CD14-positive monocyte (primary cell): Measurements from ENCODE around the gene SMARCAL1. TPM values are rescaled to one million over a fixed set of nuclear protein-coding genes. Genes with fewer than 3 reads are reported as not detected.

Source experiments
- DNase-seq, 3 donors: peaks; one replicate each; pipeline ENCODE4 v3.0.0-alpha.2; 2011 to 2022
- H2AFZ ChIP-seq: 2 replicates; pipeline ENCODE4 v1.6.0; 2012; ENCODE audit warnings: mild to moderate bottlenecking, low read depth, low read length, inconsistent platforms; ENCODE audit not compliant: insufficient read depth, poor library complexity, severe bottlenecking
- H3K27ac ChIP-seq, 2 donors: 1 replicate in 1 of 2; 2 replicates in 1 of 2; pipeline ENCODE4 v1.5.1; 2012 to 2013; ENCODE audit warnings: low read length in 2 of 2, control low read depth in 1 of 2, inconsistent platforms in 1 of 2, low read depth in 1 of 2, mild to moderate bottlenecking in 1 of 2
- H3K27me3 ChIP-seq, 2 donors: one replicate each; pipeline versions ENCODE4 v1.6.0 to v1.6.1; 2011 to 2013; ENCODE audit warnings: low read length in 2 of 2; ENCODE audit not compliant: control insufficient read depth in 2 of 2, insufficient read depth in 2 of 2
- H3K36me3 ChIP-seq, 2 donors: replicated peaks in 1 of 2; 1 replicate in 1 of 2; 2 replicates in 1 of 2; pipeline versions ENCODE4 v1.5.1 to v1.6.1; 2012 to 2013; ENCODE audit warnings: low read length in 2 of 2, control low read depth in 1 of 2, inconsistent platforms in 1 of 2, mild to moderate bottlenecking in 1 of 2; ENCODE audit not compliant: insufficient read depth in 2 of 2, control insufficient read depth in 1 of 2
- H3K4me1 ChIP-seq, 2 donors: 1 replicate in 1 of 2; 2 replicates in 1 of 2; pipeline versions ENCODE4 v1.5.1 to v1.6.1; 2012 to 2013; ENCODE audit warnings: low read length in 2 of 2, control low read depth in 1 of 2, inconsistent platforms in 1 of 2, mild to moderate bottlenecking in 1 of 2, moderate library complexity in 1 of 2; ENCODE audit not compliant: insufficient read depth in 2 of 2, control insufficient read depth in 1 of 2
- H3K4me2 ChIP-seq: replicated peaks from 2 replicates; pipeline ENCODE3; 2012; ENCODE audit warnings: low read length, moderate library complexity, mild to moderate bottlenecking; ENCODE audit not compliant: poor library complexity, severe bottlenecking; ENCODE audit errors: extremely low read depth
- H3K4me3 ChIP-seq, 3 experiments: fragments of 200-600 bp in 1 of 3; sonication (generic) in 1 of 3; replicated peaks in 1 of 3; 1 replicate in 2 of 3; 2 replicates in 1 of 3; pipeline ENCODE4 v1.5.1; 2011 to 2013; ENCODE audit warnings: low read length in 3 of 3, mild to moderate bottlenecking in 3 of 3, control low read depth in 2 of 3, low read depth in 2 of 3, inconsistent platforms in 1 of 3, moderate library complexity in 1 of 3
- H3K79me2 ChIP-seq: 2 replicates; pipeline ENCODE4 v1.6.0; 2012; ENCODE audit warnings: mild to moderate bottlenecking, control low read depth, inconsistent platforms, low read length, moderate library complexity; ENCODE audit not compliant: insufficient read depth
- H3K9ac ChIP-seq: 2 replicates; pipeline ENCODE4 v1.6.0; 2017; ENCODE audit warnings: low read length, mild to moderate bottlenecking; ENCODE audit not compliant: insufficient read depth, poor library complexity, severe bottlenecking
- H3K9me3 ChIP-seq, 2 donors: replicated peaks in 1 of 2; 1 replicate in 1 of 2; 2 replicates in 1 of 2; pipeline versions ENCODE4 v1.5.1 to v1.6.1; 2012 to 2013; ENCODE audit warnings: low read length in 2 of 2, control low read depth in 1 of 2; ENCODE audit not compliant: control insufficient read depth in 1 of 2, insufficient read depth in 1 of 2
- H4K20me1 ChIP-seq: 2 replicates; pipeline ENCODE4 v1.6.0; 2012; ENCODE audit warnings: mild to moderate bottlenecking, low read length, control low read depth, moderate library complexity; ENCODE audit not compliant: insufficient read depth
- H3K27ac Mint-ChIP-seq, 7 donors: one replicate each; pipeline ENCODE4 v1.8.0; 2020; ENCODE audit warnings: mild to moderate bottlenecking in 7 of 7, mixed read lengths in 7 of 7, moderate library complexity in 6 of 7, inconsistent platforms in 2 of 7
- H3K27me3 Mint-ChIP-seq, 3 donors: one replicate each; pipeline ENCODE4 v1.8.0; 2021 to 2022; ENCODE audit warnings: low read depth in 3 of 3, mild to moderate bottlenecking in 3 of 3, mixed read lengths in 3 of 3, moderate library complexity in 3 of 3, inconsistent platforms in 1 of 3
- H3K36me3 Mint-ChIP-seq, 2 donors: one replicate each; pipeline ENCODE4 v1.8.0; 2020; ENCODE audit warnings: mixed read lengths in 2 of 2, inconsistent platforms in 1 of 2, mild to moderate bottlenecking in 1 of 2
- H3K4me1 Mint-ChIP-seq: one replicate; pipeline ENCODE4 v1.8.0; 2020; ENCODE audit warnings: mild to moderate bottlenecking, mixed read lengths
- H3K4me3 Mint-ChIP-seq, 2 donors: one replicate each; pipeline ENCODE4 v1.8.0; 2020; ENCODE audit warnings: mild to moderate bottlenecking in 2 of 2, mixed read lengths in 2 of 2, moderate library complexity in 1 of 2
- H3K9me3 Mint-ChIP-seq, 7 donors: one replicate each; pipeline ENCODE4 v1.8.0; 2020 to 2022; ENCODE audit warnings: mixed read lengths in 7 of 7, mild to moderate bottlenecking in 6 of 7, moderate library complexity in 6 of 7, inconsistent platforms in 2 of 7
- WGBS: methylation state at CpG from one replicate; pipeline ENCODE4 v1.1.5; 2013; ENCODE audit warnings: missing lambda C conversion rate; ENCODE audit not compliant: insufficient coverage; 5-methylcytosine and 5-hydroxymethylcytosine counted together
- intact Hi-C, 2 donors: fragments of 100-400 bp; cut with micrococcal nuclease; formaldehyde crosslinking; loops; one replicate each; pipeline versions ENCODE4 v1.15.0 to v1.15.1; 2023
- polyA plus RNA-seq, 3 donors: library from polyadenylated mRNA; depleted of rRNA in 1 of 3; unstranded in 2 of 3; stranded (reverse) in 1 of 3; fragments of 300-500 nt in 2 of 3; fragments of >200 nt in 1 of 3; fragmentation: Illumina TruSeq in 2 of 3; gene quantifications; 1 replicate in 2 of 3; 2 replicates in 1 of 3; pipeline ENCODE4 v1.2.3, GENCODE V29; 2012 to 2021
- TF ChIP-seq, protein P1 (sequence below): fragments of 200-600 bp; IDR thresholded peaks from one replicate; pipeline ENCODE4 v1.8.0; 2022; ENCODE audit warnings: antibody characterized with exemption, mild to moderate bottlenecking

SMARCAL1 gene
- polyA plus RNA-seq, 3 donors, result 10.5 to 13.3 (median 11.5) TPM

GRCh38 chr2:216485237-216485636, 73.0 kb downstream of the SMARCAL1 start:
- intact Hi-C loops, result no loop called here
- Mint-ChIP-seq H3K27ac (peak overlapping the region; percentile 87 to 99 (median 98)), H3K4me1 (peaks cover 52% of the 10 kb centered on the region), H3K27me3 (no peaks in the 10 kb centered on the region), H3K9me3 (peaks cover 0 to 1% (median 0%) of the 10 kb centered on the region in 7 donors), H3K4me3 (no peak overlapping the region), H3K36me3 (peaks cover 23 to 24% of the 10 kb centered on the region in 2 donors)
- 33% methylated on average over 3 of the region's 3 CpGs for WGBS
- Histone ChIP-seq H3K9ac (peak overlapping the region; percentile 53), H3K36me3 (peaks cover 0 to 18% of the 10 kb centered on the region in 2 donors), H3K9me3 (no peaks in the 10 kb centered on the region), H4K20me1 (no peaks in the 10 kb centered on the region), H3K4me1 (peaks cover 49 to 53% of the 10 kb centered on the region in 2 donors), H3K4me2 (peak overlapping the region; percentile 60), H3K27me3 (no peaks in the 10 kb centered on the region), H2AFZ (peak overlapping the region; percentile 67), H3K4me3 (peak overlapping the region in 1 of 3 experiments; percentile 34), H3K27ac (peak overlapping the region; percentile 91 to 96), H3K79me2 (no peaks in the 10 kb centered on the region)
- peak in 2 of 3 donors; percentile 28 to 55 for DNase-seq
- TF ChIP-seq, protein P1, sequence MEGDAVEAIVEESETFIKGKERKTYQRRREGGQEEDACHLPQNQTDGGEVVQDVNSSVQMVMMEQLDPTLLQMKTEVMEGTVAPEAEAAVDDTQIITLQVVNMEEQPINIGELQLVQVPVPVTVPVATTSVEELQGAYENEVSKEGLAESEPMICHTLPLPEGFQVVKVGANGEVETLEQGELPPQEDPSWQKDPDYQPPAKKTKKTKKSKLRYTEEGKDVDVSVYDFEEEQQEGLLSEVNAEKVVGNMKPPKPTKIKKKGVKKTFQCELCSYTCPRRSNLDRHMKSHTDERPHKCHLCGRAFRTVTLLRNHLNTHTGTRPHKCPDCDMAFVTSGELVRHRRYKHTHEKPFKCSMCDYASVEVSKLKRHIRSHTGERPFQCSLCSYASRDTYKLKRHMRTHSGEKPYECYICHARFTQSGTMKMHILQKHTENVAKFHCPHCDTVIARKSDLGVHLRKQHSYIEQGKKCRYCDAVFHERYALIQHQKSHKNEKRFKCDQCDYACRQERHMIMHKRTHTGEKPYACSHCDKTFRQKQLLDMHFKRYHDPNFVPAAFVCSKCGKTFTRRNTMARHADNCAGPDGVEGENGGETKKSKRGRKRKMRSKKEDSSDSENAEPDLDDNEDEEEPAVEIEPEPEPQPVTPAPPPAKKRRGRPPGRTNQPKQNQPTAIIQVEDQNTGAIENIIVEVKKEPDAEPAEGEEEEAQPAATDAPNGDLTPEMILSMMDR, result no peak

DNA sequence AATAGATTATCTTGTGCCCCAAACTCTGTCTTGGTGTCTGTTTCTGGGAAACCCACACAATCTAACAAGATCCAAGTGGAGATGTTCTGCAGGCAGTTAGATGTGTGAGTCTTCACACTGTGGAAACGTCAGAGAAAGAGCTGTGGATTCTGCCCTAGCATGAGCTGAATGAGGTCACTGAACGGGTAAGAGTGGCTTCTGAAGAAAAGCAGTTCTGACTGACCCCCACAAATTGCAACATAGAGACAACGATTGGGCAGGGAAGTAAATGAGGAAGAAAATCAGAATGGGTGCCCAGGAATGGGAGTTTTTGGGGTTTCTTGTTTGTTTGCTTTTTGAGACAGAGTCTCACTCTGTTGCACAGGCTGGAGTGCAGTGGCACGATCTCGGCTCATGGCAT, 73.5 kb downstream of the SMARCAL1 start:
- peaks cover 0 to 13% of the 10 kb centered on the region in 2 donors for H3K36me3 ChIP-seq
- H3K4me1 ChIP-seq, result peaks cover 54 to 58% of the 10 kb centered on the region in 2 donors
- Mint-ChIP-seq H3K4me3 (peak overlapping the region in 1 of 2 donors; percentile 6), H3K27me3 (no peaks in the 10 kb centered on the region), H3K9me3 (peaks cover 0 to 1% (median 0%) of the 10 kb centered on the region in 7 donors), H3K4me1 (peaks cover 55% of the 10 kb centered on the region), H3K27ac (peak overlapping the region; percentile 87 to 99 (median 98)), H3K36me3 (peaks cover 17 to 20% of the 10 kb centered on the region in 2 donors)
- H3K27me3 ChIP-seq, result no peaks in the 10 kb centered on the region
- peak overlapping the region in 1 of 3 experiments; percentile 54 for H3K4me3 ChIP-seq
- H3K9me3 ChIP-seq, result no peaks in the 10 kb centered on the region
- WGBS, result no CpG with 5 or more reads among the region's 5 CpGs
- intact Hi-C loops, result no loop called here
- no peaks in the 10 kb centered on the region for H4K20me1 ChIP-seq
- no peaks in the 10 kb centered on the region for H3K79me2 ChIP-seq
- peak overlapping the region; percentile 60 for H3K4me2 ChIP-seq
- peak overlapping the region; percentile 53 for H3K9ac ChIP-seq
- H2AFZ ChIP-seq, result peak overlapping the region; percentile 67
- TF ChIP-seq, protein P1, result no peak
- peak overlapping the region; percentile 91 to 96 for H3K27ac ChIP-seq
- peak; percentile 81 to 95 (median 84) for DNase-seq
